Psoas muscle (tissue), 8 donors: ENCODE data around the gene FGF21. TPM values are rescaled to one million over a fixed set of nuclear protein-coding genes. Genes with fewer than 3 reads are reported as not detected.
"Not testable (repeated sequence)": the region's sequence is repeated elsewhere in the genome, so short reads cannot be mapped to it uniquely, and the experiment has no call there.

Experiments
- ATAC-seq, 4 donors: fragments of 200-7000 bp; cut with Tn5 transposase; one replicate each; pipeline ENCODE4 v1.9.1; 2020; ENCODE audit warnings: moderate library complexity in 3 of 4, mild to moderate bottlenecking in 2 of 4
- DNase-seq, 2 donors: peaks; one replicate each; pipeline ENCODE4 v3.0.0-alpha.2; 2020
- H3K27ac ChIP-seq: fragments of 200-600 bp; one replicate; pipeline ENCODE4 v1.8.0; 2022
- H3K27me3 ChIP-seq, 3 donors: fragments of 200-600 bp in 1 of 3; one replicate each; pipeline versions ENCODE4 v1.6.1 to v1.8.0; 2013 to 2022; ENCODE audit warnings: low read length in 2 of 3, mild to moderate bottlenecking in 2 of 3, moderate library complexity in 1 of 3; ENCODE audit not compliant: insufficient read depth in 3 of 3
- H3K36me3 ChIP-seq, 2 donors: fragments of 200-600 bp in 1 of 2; one replicate each; pipeline versions ENCODE4 v1.6.1 to v1.8.0; 2013 to 2022; ENCODE audit warnings: low read depth in 1 of 2, mild to moderate bottlenecking in 1 of 2, moderate library complexity in 1 of 2; ENCODE audit not compliant: insufficient read depth in 1 of 2
- H3K4me1 ChIP-seq: fragments of 200-600 bp; one replicate; pipeline ENCODE4 v1.8.0; 2022
- H3K4me3 ChIP-seq: fragments of 200-600 bp; one replicate; pipeline ENCODE4 v1.8.0; 2022; ENCODE audit warnings: mild to moderate bottlenecking
- H3K9me3 ChIP-seq: fragments of 200-600 bp; one replicate; pipeline ENCODE4 v1.8.0; 2022
- CTCF ChIP-seq: fragments of 200-600 bp; IDR thresholded peaks from one replicate; pipeline ENCODE4 v1.8.0; 2022; ENCODE audit warnings: antibody characterized with exemption
- WGBS, 3 donors: extraction: QIAGEN DNeasy Blood & Tissue Kit; methylation state at CpG; one replicate each; pipeline versions ENCODE4 v1.1.6 to v1.1.7; 2013; 5-methylcytosine and 5-hydroxymethylcytosine counted together
- intact Hi-C, 2 donors: fragments of 100-400 bp; cut with DNase I; formaldehyde crosslinking; loops; one replicate each; pipeline versions ENCODE4 v1.11.0 to v1.14.2; 2022
- polyA plus RNA-seq, 3 donors: library from polyadenylated mRNA; stranded (reverse); fragments of 200-250 nt; gene quantifications; one replicate each; pipeline ENCODE4 v1.2.3, GENCODE V29; 2013
- total RNA-seq, 4 donors: library from RNA; stranded (reverse); fragmentation: NEBNext Ultra II Directional in 2 of 4; extraction: Animal tissue kit (Norgen Biotek cat#: 25700) in 2 of 4; gene quantifications; one replicate each; pipeline versions ENCODE4 v1.2.1 to v1.2.4, GENCODE V29; 2021 to 2023
- donor health status: healthy with polysubstance abuse.
- donor health status: DM: no; HTN: no; CAD: no; lungs with moderate emphysema.
- donor health status: Bipolar disorder and iron deficiency.
- donor health status: healthy.
- donor health status: DM: yes; HTN: yes; CAD: no.
- donor health status: DM: no; HTN: no; CAD: no.
- donor health status: DM: no; HTN: no; CAD: no.
- donor health status: DM: yes; HTN: yes; CAD: no.

The FGF21 gene
- total and polyA plus RNA-seq, 7 donors = 0.06 to 6.2 (median 1.0) TPM; not detected in 3

DNA sequence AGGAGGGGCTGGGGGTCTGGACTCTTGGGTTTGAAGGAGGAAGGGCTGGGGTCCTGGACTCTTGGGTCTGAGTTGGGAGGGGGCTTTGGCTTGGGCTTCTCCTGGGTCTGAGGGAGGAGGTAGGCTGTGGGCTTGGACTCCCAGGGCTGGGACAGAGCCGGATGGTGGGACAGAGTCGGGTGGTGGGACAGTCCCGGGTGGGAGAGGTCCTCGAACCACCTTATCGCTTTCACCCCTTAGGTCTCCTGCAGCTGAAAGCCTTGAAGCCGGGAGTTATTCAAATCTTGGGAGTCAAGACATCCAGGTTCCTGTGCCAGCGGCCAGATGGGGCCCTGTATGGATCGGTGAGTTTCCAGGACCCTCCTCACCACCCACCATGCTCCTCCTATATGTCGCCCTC, 1.4 kb downstream of the FGF21 start:
- Histone ChIP-seq H3K36me3 (no peaks in the 10 kb centered on the region), H3K4me3 (no peak overlapping the region), H3K27ac (no peak overlapping the region), H3K9me3 (no peaks in the 10 kb centered on the region), H3K4me1 (peaks cover 26% of the 10 kb centered on the region), H3K27me3 (no peaks in the 10 kb centered on the region)
- DNase-seq (no peak), ATAC-seq (no peak)
- no peak for TF ChIP-seq CTCF
- 83 to 86% (median 86%) methylated on average over 8 to 9 of the region's 9 CpGs for WGBS, 3 donors
- intact Hi-C loops = no loop called here

DNA sequence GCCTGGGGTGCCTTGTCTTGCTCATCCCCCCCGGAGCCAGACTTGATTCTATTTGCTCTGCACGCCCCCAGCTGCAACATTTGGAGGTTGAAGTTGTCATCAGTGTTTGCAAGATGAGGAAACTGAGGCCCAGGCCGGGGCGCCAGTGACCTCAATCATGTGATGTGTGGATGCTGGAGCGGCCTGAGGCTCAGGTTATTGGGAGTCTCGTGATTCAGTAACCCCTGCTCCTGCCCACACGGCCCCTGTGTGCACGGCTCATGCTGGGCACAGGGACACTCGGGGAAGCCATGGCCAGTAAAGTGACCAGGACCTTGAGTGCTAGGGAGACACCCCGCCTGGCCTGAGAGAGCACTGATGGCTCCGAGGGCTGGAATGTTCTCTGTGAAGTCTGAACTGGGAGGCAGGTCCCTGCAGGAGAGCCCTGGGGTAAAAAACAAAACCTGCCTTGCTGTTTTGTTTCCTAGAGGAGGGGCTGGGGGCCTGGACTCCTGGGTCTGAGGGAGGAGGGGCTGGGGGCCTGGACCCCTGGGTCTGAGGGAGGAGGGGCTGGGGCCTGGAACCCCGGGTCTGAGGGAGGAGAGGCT, 1.9 kb downstream of the FGF21 start:
- no peaks in the 10 kb centered on the region for H3K9me3 ChIP-seq
- intact Hi-C loops = no loop called here
- DNase-seq (no peak), ATAC-seq (no peak)
- H3K4me1 ChIP-seq = peaks cover 26% of the 10 kb centered on the region
- no peaks in the 10 kb centered on the region for H3K27me3 ChIP-seq
- 84 to 92% (median 89%) methylated on average over 12 of the region's 12 CpGs for WGBS, 3 donors
- no peaks in the 10 kb centered on the region for H3K36me3 ChIP-seq
- no peak overlapping the region for H3K27ac ChIP-seq
- no peak overlapping the region for H3K4me3 ChIP-seq
- no peak for TF ChIP-seq CTCF

GRCh38 chr19:48757741-48758144, 2.4 kb downstream of the FGF21 start:
- Histone ChIP-seq H3K27ac (no peak overlapping the region), H3K9me3 (no peaks in the 10 kb centered on the region), H3K36me3 (no peaks in the 10 kb centered on the region), H3K27me3 (no peaks in the 10 kb centered on the region), H3K4me3 (no peak overlapping the region), H3K4me1 (peaks cover 24% of the 10 kb centered on the region)
- no peak for ATAC-seq
- TF ChIP-seq CTCF = no peak
- intact Hi-C loops = no loop called here
- 91 to 94% (median 92%) methylated on average over 14 of the region's 14 CpGs for WGBS, 3 donors
- no peak for DNase-seq

- peak in 2 of 4 donors; percentile 28 to 32 for ATAC-seq
- TF ChIP-seq CTCF = no peak
- no peak for DNase-seq
- Histone ChIP-seq H3K27ac (peak overlapping the region; percentile 46), H3K9me3 (no peaks in the 10 kb centered on the region), H3K4me1 (peaks cover 14% of the 10 kb centered on the region), H3K27me3 (no peaks in the 10 kb centered on the region), H3K36me3 (no peaks in the 10 kb centered on the region), H3K4me3 (no peak overlapping the region)
- intact Hi-C loops = no loop called here
- WGBS, 3 donors = 67 to 68% (median 67%) methylated on average over 16 of the region's 16 CpGs
These were observed 5.3 kb downstream of the FGF21 start for GRCh38 chr19:48760504-48761205.

- WGBS, 3 donors = 22 to 48% (median 26%) methylated on average over 4 to 5 of the region's 5 CpGs
- intact Hi-C loops, H3K27ac ChIP-seq, H3K27me3 ChIP-seq, H3K36me3 ChIP-seq, H3K4me3 ChIP-seq, ATAC-seq, H3K9me3 ChIP-seq, DNase-seq: not testable (repeated sequence)
- H3K4me1 ChIP-seq = peaks cover 20% of the 10 kb centered on the region
These were observed 10.5 kb downstream of the FGF21 start for GRCh38 chr19:48765816-48766215.

GRCh38 chr19:48768171-48768753, 12.9 kb downstream of the FGF21 start:
- H3K9me3 ChIP-seq, H3K27me3 ChIP-seq, H3K4me3 ChIP-seq, H3K36me3 ChIP-seq, DNase-seq, ATAC-seq, intact Hi-C loops: not testable (repeated sequence)
- 38 to 49% (median 42%) methylated on average over 6 of the region's 6 CpGs for WGBS, 3 donors
- Histone ChIP-seq H3K4me1 (peaks cover 40% of the 10 kb centered on the region), H3K27ac (peak overlapping the region; percentile 88)
